ENCODE measurements around the gene PRR16. TPM values are rescaled to one million over a fixed set of nuclear protein-coding genes. Genes with fewer than 3 reads are reported as not detected.

Gene PRR16
- total RNA-seq, 1 donor from 2014 or later: 0.29 TPM

- ATAC-seq (ENCODE audit: low read depth) (no peak), DNase-seq (no peak)
- TF ChIP-seq CTCF (IDR thresholded peaks at IDR 0.05): no peak
- H3K9me3 Mint-ChIP-seq: no peaks in the 10 kb centered on the region
- no peak overlapping the region for H3K27ac Mint-ChIP-seq
- no peak overlapping the region for H3K4me3 Mint-ChIP-seq
- ChIA-PET CTCF (no interaction called here), POLR2A (no interaction called here)
- intact Hi-C loops (cut with micrococcal nuclease): loop anchor here (5.0 to 10.0 kb wide), 2 partner anchors 369 to 1482 kb away; partner anchors contain the start of gene DTWD2
- peaks cover 17% of the 10 kb centered on the region for H3K27me3 Mint-ChIP-seq
- H3K4me1 Mint-ChIP-seq: peaks cover 29% of the 10 kb centered on the region
- H3K36me3 Mint-ChIP-seq (ENCODE audit: low read depth): no peaks in the 10 kb centered on the region
Observed at GRCh38 chr5:120466341-120467006, 2.4 kb downstream of the PRR16 start.

- intact Hi-C loops (cut with micrococcal nuclease): no loop called here
- POLR2A ChIA-PET: no interaction called here
- Mint-ChIP-seq H3K4me3 (no peak overlapping the region), H3K27me3 (peaks cover 6% of the 10 kb centered on the region), H3K27ac (no peak overlapping the region), H3K36me3 (ENCODE audit: low read depth) (no peaks in the 10 kb centered on the region), H3K4me1 (no peaks in the 10 kb centered on the region), H3K9me3 (no peaks in the 10 kb centered on the region)
- ATAC-seq (ENCODE audit: low read depth) (no peak), DNase-seq (no peak)
- CTCF ChIA-PET: no interaction called here
- TF ChIP-seq CTCF (IDR thresholded peaks at IDR 0.05): no peak
Observed at GRCh38 chr5:120471971-120472370, 7.9 kb downstream of the PRR16 start.

- intact Hi-C loops (cut with micrococcal nuclease): no loop called here
- POLR2A ChIA-PET: no interaction called here
Observed at GRCh38 chr5:120472911-120473310, 8.8 kb downstream of the PRR16 start.

GRCh38 chr5:120473332-120473731 lies 9.2 kb downstream of the PRR16 start:
- ATAC-seq (ENCODE audit: low read depth) (no peak), DNase-seq (no peak)
- intact Hi-C loops (cut with micrococcal nuclease): no loop called here
- Mint-ChIP-seq H3K36me3 (ENCODE audit: low read depth) (no peaks in the 10 kb centered on the region), H3K27me3 (peaks cover 3% of the 10 kb centered on the region), H3K4me3 (no peak overlapping the region), H3K9me3 (no peaks in the 10 kb centered on the region), H3K4me1 (no peaks in the 10 kb centered on the region), H3K27ac (no peak overlapping the region)
- TF ChIP-seq CTCF (IDR thresholded peaks at IDR 0.05): no peak
- POLR2A ChIA-PET: no interaction called here
- CTCF ChIA-PET: no interaction called here

More at GRCh38 chr5:120472911-120473310, 8.8 kb downstream of the PRR16 start:
- H3K9me3 Mint-ChIP-seq: no peaks in the 10 kb centered on the region
- CTCF ChIA-PET: no interaction called here
- ATAC-seq (ENCODE audit: low read depth) (no peak), DNase-seq (no peak)
- H3K27ac Mint-ChIP-seq: no peak overlapping the region
- TF ChIP-seq CTCF (IDR thresholded peaks at IDR 0.05): no peak
- no peak overlapping the region for H3K4me3 Mint-ChIP-seq
- no peaks in the 10 kb centered on the region for H3K4me1 Mint-ChIP-seq
- H3K27me3 Mint-ChIP-seq: peaks cover 3% of the 10 kb centered on the region
- no peaks in the 10 kb centered on the region for H3K36me3 Mint-ChIP-seq (ENCODE audit: low read depth)

- intact Hi-C loops (cut with micrococcal nuclease): no loop called here
- no peak for ATAC-seq (ENCODE audit: low read depth)
- no peak for DNase-seq
- no peaks in the 10 kb centered on the region for H3K4me1 Mint-ChIP-seq
- ChIA-PET POLR2A (no interaction called here), CTCF (no interaction called here)
- TF ChIP-seq CTCF (IDR thresholded peaks at IDR 0.05): no peak
- H3K4me3 Mint-ChIP-seq: no peak overlapping the region
- no peaks in the 10 kb centered on the region for H3K9me3 Mint-ChIP-seq
- peaks cover 3% of the 10 kb centered on the region for H3K27me3 Mint-ChIP-seq
- no peak overlapping the region for H3K27ac Mint-ChIP-seq
- H3K36me3 Mint-ChIP-seq (ENCODE audit: low read depth): no peaks in the 10 kb centered on the region
Observed at GRCh38 chr5:120476063-120476462, 12.0 kb downstream of the PRR16 start.
